GM10248 (cell line): ENCODE measurements around the gene ATF5.
"Not testable (repeated sequence)": the region's sequence is repeated elsewhere in the genome, so short reads cannot be mapped to it uniquely, and the experiment has no call there.

Experiments
- CTCF ChIA-PET: fragments of 300-600 bp; sonication (Branson Sonifier 250); formaldehyde crosslinking; extraction: SDS; loops from one replicate; lab custom pipeline; 2021; ENCODE audit warnings: antibody characterized with exemption; lab: Yijun Ruan, JAX
- POLR2A ChIA-PET: fragments of 350-650 bp; sonication (Branson Sonifier 250); formaldehyde crosslinking; extraction: SDS; loops from one replicate; lab custom pipeline; 2020; ENCODE audit warnings: antibody characterized with exemption; lab: Yijun Ruan, JAX
- DNase-seq: peaks from one replicate; pipeline ENCODE4 v3.0.0; 2012; ENCODE audit errors: extremely low spot score
- CTCF ChIP-seq: IDR thresholded peaks from 2 replicates; pipeline ENCODE4 v1.5.1; 2012; ENCODE audit warnings: mild to moderate bottlenecking, low read depth; ENCODE audit errors: extremely low read depth, missing control alignments, control extremely low read depth

The ATF5 gene

GRCh38 chr19:49956115-49956495 is 27.1 kb downstream of the ATF5 start:
- no peak for DNase-seq
- ChIA-PET POLR2A (no interaction called here), CTCF (no interaction called here)
- TF ChIP-seq CTCF, result no peak

GRCh38 chr19:49957262-49957915 is 28.4 kb downstream of the ATF5 start:
- CTCF ChIA-PET, result interaction anchor here (0.6 to 1.1 kb wide), 2 partner anchors 9 to 20 kb away, joined by 3 to 4 read pairs; no protein-coding TSS in a partner anchor
- no peak for DNase-seq
- no peak for TF ChIP-seq CTCF
- POLR2A ChIA-PET, result no interaction called here

- CTCF ChIA-PET, DNase-seq, POLR2A ChIA-PET: not testable (repeated sequence)
These were observed 29.1 kb downstream of the ATF5 start for GRCh38 chr19:49958144-49958543.

- POLR2A ChIA-PET, CTCF ChIA-PET, DNase-seq: not testable (repeated sequence)
These were observed 29.6 kb downstream of the ATF5 start for GRCh38 chr19:49958596-49958995.

- POLR2A ChIA-PET, CTCF ChIA-PET, DNase-seq: not testable (repeated sequence)
These were observed 30.9 kb downstream of the ATF5 start for GRCh38 chr19:49959892-49960291.

- DNase-seq, CTCF ChIA-PET, POLR2A ChIA-PET: not testable (repeated sequence)
These were observed 32.0 kb downstream of the ATF5 start, which contains the start of gene SIGLEC11 for GRCh38 chr19:49960980-49961379. Gene SIGLEC11, minus strand, starts transcription at chr19:49961172. Its CDS starts 91 bp downstream, at chr19:49961081.

- ChIA-PET POLR2A (no interaction called here), CTCF (no interaction called here)
- TF ChIP-seq CTCF, result no peak
- no peak for DNase-seq
These were observed 39.4 kb downstream of the ATF5 start for GRCh38 chr19:49968279-49968922.

GRCh38 chr19:49969355-49969754 is 40.4 kb downstream of the ATF5 start:
- POLR2A ChIA-PET, CTCF ChIA-PET, DNase-seq: not testable (repeated sequence)

GRCh38 chr19:49971991-49972411 is 43.0 kb downstream of the ATF5 start:
- POLR2A ChIA-PET, result no interaction called here
- DNase-seq, result no peak
- CTCF ChIA-PET, result interaction anchor here (1.2 kb wide), 1 partner anchor 34 kb away, joined by 3 read pairs; no protein-coding TSS in a partner anchor
- TF ChIP-seq CTCF, result no peak
